Pons (tissue), 1 donor: ENCODE data around the gene RASD2.

Experiments used
- DNase-seq: peaks from one replicate; pipeline ENCODE4 v3.0.0-alpha.2; 2016; ENCODE audit warnings: low spot score

The RASD2 gene

DNA sequence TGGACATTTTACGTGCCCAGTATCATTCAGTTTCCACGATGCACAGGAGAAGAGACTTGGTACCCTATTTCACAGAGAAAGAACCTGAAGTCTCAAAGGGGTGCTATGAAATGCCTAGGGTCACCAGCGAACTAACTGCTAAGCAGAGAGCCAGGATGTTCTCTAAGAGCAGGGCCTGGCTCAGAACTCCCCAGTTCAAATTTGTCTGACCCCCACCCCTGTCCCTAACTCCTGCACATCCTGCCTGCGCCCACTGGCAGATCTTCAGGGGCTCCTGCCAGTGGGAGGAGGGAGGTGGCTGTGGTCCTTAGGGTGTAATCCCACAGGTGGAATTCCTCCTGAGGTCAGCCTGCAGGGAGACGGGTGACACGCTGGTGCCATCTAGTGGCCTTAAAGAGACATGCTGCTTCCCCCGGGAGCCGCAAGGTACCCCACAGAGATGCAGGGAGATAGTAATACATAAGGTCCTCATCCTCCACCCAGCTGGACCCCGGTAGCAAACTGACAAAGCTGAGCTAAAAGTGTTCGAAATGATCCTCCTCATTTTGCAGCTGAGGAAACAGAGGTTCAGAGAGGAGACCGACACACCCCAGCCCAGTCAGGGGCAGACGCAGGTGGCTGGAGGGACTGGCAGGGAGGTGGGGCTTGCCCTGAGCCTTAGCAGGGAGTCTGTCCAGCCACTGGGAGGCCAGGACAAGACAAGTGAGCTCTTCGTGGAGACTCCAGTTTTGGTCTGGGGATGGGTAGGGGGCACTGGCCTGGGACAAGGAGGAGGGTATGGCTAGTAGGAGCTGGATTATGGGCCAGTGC is 42.4 kb downstream of the RASD2 start:
- DNase-seq = peak; percentile 53

DNA sequence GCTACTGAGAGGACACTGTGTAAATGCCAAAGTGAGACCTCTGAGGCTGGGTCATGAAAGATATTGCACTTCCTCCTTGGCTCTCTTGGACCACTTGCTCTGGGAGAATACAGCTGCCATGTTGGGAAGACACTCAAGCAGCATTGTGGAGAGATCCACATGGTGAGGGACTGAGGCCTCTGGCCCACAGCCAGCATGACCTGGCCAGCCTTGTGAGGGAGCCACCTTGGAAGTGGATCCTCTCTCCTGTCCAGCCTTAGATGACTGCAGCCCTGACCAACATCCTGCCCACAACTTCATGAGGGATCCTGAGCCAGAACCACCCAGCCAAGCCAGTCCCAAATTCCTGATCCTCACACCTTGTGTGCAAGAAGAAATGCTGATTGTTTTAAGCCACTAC is 46.1 kb downstream of the RASD2 start:
- no peak for DNase-seq

- DNase-seq = no peak
Measured at GRCh38 chr22:35587447-35587870, 46.8 kb downstream of the RASD2 start.

DNA sequence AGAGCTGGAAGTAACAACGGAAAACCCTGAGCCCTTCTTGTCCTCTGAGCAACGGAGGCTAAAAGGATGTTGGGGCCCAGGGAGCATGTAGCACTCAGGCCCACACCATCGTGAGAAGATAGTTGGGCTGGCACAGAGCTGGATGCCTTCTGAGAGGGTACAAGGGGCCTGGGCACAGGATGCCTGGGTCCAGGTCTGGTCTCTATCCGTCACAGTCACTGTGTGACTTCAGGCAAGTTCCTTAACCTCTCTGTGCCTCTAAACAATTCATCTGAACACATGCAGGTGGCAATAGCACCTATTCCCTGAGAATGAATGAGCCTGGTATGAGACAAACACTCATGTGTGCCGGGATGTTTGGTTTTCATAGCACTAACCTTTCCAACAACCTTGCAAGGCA is 47.3 kb downstream of the RASD2 start:
- no peak for DNase-seq

GRCh38 chr22:35589071-35589755 is 48.6 kb downstream of the RASD2 start:
- DNase-seq = no peak

DNA sequence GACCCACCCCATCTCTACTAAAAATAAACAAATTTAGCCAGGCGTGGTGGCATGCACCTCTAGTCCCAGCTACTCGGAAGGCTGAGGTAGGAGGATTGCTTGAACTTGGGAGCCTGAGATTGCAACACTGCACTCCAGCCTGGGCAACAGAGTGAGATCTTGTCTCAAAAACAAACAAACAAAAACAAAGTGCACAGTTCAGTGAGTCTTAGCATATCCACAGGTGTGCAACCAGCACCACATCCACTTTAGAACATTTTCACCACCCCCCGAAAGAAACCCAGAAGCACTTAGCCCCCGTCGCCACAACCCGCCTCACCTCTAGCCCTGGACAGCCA is 49.1 kb downstream of the RASD2 start:
- DNase-seq = no peak

- no peak for DNase-seq
Measured at GRCh38 chr22:35590634-35591295, 50.1 kb downstream of the RASD2 start.

DNA sequence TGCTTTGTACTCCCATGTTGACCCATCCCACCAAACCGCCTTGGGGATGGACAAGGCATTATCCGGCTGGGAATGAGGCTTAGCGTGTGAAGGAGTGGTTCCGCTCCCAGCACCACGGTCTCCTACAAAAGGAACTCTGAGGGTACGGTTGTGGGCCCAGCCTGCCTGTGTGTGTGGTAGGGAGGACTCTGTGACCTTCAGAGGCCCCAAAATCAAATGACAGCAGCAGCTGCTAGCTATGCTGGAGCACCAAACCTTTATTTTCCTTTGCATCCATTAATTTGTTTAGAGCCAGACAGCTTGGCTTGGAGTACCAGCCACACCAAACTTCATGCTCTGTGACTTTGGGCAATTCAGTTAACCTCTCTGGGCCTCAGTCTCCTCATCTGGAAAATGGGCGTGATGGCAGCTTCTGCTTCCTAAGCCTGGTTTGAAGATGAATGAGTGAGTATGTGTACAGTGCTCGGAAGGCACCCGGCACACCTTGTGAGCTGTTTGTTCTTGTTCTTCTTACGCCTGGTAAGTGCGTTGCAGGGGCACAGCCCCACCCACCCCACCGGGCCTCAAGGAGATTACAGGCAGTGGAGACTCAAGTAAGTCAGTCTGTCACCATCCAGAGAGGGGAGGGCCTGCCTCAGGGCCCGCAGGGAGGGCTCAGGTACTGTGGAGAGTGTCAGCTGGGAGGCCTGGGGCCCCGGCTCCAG is 51.2 kb downstream of the RASD2 start:
- no peak for DNase-seq

GRCh38 chr22:35592418-35592967 is 51.9 kb downstream of the RASD2 start:
- DNase-seq = no peak

DNA sequence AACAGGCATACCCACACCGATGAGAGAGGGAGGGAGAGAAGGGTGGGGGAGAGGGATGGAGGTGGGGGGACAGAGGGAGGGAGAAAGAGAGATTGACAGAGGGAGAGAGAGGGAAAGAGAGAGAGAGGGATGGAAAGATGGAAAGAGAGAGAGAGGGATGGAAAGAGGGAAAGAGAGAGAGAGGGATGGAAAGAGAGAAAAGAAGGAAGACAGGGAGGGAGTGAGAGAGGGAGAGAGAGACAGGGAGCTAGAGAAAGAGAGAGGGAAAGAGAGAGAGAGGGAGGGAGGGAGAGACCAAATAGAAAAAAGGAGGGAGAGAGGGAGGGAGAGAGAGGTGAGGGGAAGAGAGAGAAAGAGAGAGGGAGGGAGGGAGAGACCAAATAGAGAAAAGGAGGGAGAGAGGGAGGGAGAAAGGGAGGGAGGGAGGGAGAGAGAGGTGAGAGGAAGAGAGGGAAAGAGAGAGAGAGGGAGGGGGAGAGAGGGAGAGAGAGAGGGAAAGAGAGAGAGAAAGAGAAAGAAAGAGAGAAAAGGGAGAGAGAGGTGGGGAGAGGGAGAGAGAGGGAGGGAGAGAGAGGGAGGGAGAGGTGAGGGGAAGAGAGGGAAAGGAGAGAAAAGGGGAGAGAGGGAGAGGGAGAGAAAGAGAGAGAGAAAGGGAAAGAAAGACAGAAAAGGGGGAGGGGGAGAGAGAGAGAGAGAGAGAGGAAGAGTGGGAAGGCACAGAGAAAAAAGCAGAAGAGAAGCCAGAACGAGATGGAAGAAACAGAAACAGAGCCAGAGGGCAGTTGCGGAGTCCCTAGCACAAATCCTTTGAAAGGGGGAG is 52.6 kb downstream of the RASD2 start:
- DNase-seq = no peak

DNA sequence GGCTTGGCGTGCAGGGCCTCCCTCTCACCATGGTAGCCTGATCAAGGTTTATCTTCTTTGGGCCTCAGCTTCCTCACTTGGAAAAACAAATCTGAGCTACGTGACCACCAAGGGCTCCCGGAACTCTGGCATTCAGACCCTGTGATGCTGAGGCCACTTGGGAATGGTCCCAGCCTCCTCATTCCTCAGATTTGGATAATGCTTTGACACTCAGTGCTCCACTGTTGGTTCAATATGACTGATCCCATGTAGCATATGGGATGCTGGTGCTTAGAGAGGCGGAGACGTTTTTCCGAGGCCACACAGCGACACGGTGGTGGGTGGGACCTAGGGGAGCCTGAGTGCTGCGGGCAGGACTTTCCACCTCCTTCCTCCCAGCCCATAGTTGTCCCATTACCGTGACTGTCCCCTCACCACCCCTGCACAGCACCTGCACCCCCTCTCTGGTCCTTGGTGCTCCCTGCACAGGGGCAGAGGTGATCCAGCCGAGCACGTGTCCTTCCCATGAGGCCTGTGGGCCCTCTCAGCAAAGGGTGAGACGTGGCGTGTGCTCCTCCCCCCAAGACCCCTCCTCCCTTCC is 53.4 kb downstream of the RASD2 start:
- DNase-seq = no peak

- no peak for DNase-seq
Measured at GRCh38 chr22:35594686-35595085, 54.1 kb downstream of the RASD2 start.

- DNase-seq = no peak
Measured at GRCh38 chr22:35596821-35597220, 56.2 kb downstream of the RASD2 start.

DNA sequence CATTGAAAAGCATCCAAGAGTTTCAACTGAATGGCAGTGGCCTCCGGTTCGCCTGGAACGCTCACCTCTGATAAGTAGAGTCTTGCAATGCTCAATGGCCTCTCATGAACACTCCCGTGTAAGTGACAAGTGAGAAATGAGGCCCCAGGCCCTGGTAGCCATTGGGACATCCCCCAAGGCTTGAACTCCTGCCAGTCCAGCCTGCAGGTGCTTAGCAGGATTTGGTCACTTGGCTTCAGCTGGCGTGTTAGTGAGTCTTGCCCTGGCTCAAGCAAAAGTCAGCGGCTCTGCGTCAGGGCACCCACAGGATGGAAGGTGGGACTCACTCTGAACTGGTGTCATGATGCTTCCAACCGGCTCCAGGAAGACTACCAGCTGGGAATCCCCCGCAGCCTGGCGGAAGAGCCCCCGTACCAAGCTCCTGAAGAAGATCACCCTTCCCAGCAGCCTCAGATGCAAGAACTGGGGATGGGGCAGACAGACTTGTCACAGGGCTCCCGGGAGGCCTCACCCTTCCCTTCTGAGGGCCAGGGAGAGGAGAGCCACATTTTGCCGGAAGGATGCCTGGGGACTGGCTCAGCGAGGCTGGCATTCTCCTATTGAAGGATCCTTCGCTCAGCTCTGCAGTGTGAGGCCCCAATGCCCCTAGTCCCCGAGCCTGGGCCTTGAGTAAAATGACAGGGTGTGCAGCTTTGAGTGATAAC is 57.2 kb downstream of the RASD2 start:
- DNase-seq = no peak

- DNase-seq = no peak
Measured at GRCh38 chr22:35598396-35598710, 57.7 kb downstream of the RASD2 start.

DNA sequence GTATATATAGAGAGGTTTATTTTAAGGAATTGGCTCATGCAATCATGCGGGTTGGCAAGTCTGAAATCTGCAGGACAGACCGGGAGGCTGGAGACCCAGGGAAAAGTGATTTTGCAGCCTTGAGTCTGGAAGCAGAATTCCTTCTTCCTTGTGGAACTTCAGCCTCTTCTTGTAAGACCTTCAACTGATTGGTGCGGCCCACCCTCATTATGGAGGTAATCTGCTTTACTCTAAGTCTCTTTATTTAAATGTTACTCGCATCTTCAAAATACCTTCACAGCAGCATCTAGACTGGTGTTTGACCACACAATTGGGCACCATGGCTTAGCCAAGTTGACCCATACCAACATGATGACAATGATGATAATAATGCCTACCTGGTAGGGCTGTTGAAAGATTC is 58.7 kb downstream of the RASD2 start:
- no peak for DNase-seq

GRCh38 chr22:35600476-35600875 is 59.8 kb downstream of the RASD2 start:
- DNase-seq = no peak

DNA sequence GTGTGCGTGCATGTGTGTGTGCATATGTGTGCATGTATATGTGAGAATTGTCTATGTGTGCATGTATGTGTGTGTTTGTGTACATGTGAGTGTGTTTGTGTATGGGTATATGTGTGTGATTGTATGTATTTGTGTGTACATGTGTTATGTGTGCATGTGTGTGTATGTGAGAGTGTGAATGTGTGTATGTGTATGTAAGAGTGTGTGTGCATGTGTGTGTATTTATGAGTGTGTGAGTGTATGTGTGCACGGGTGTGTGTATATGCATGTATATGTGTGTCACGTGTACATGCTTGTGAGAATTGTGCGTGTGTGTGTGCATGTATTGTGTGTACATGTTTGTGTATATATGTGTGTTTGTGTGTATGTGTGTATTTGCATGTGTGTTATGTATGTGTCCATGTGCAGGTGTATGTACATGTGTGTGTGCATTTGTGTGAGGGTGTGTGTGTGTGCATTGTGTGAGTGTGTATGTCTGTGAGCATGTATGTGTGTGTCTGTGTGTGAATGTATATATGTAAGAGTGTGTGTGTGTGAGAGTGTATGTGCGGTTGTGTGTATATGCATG is 60.5 kb downstream of the RASD2 start:
- no peak for DNase-seq

DNA sequence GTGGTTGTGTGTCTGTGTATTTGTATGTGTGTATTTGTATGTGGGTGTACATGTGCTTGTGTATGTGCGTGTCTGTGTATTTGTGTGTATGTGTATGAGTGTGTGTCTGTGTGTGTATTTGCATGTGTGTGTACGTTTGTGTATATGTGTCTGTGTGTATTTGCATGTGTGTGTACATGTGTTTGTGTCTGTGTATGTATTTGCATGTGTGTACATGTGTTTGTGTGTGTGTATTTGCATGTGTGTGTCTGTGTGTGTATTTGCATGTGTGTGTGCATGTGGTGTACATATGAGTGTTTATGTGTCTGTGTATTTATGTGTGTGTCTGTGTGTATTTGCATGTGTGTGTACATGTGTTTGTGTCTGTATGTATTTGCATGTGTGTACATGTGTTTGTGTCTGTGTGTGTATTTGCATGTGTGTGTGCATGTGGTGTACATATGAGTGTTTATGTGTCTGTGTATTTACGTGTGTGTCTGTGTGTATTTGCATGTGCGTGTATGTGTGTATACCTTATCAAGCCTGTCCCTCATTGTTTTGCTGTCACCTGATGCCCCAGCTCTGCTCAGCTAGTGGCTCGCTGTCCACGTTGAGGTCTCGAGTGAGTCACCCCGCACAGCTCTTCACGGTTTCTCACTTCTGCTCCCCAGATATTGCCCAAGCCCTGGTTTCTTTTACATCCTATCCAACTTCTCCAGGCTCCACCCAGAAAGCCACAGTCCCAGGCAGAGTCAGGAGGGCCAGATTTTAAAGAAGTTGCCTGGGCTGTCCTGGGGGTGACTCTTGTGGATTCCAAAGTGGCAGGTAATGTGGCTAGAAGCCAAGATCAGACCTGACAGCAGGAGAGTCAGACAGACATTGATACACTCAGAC is 61.3 kb downstream of the RASD2 start:
- DNase-seq = no peak
